Breast epithelium (tissue), 4 donors: ENCODE results near the gene CGNL1. TPM values are rescaled to one million over a fixed set of nuclear protein-coding genes. Genes with fewer than 3 reads are reported as not detected.

Source experiments
- DNase-seq, 2 donors: peaks; one replicate each; pipeline ENCODE4 v3.0.0-alpha.2; 2019; ENCODE audit warnings: low spot score in 2 of 2
- H3K27ac ChIP-seq, 2 donors: fragments of 200-600 bp; sonication (generic) in 1 of 2; one replicate each; pipeline ENCODE4 v1.5.1; 2016 to 2019; ENCODE audit warnings: mild to moderate bottlenecking in 1 of 2
- H3K27me3 ChIP-seq, 2 donors: fragments of 200-600 bp; sonication (generic) in 1 of 2; one replicate each; pipeline versions ENCODE4 v1.5.1 to v1.6.0; 2017 to 2019; ENCODE audit warnings: control low read depth in 1 of 2, mild to moderate bottlenecking in 1 of 2
- H3K36me3 ChIP-seq: fragments of 200-600 bp; one replicate; pipeline ENCODE4 v1.5.1; 2019
- H3K4me1 ChIP-seq, 2 donors: fragments of 200-600 bp; sonication (generic); one replicate each; pipeline ENCODE4 v1.5.1; 2016 to 2019; ENCODE audit warnings: control low read depth in 1 of 2
- H3K4me3 ChIP-seq, 3 donors: fragments of 200-600 bp; sonication (generic); 1 replicate in 2 of 3; 2 replicates in 1 of 3; pipeline ENCODE4 v1.5.1; 2016 to 2019; ENCODE audit warnings: mild to moderate bottlenecking in 3 of 3, moderate library complexity in 2 of 3
- H3K9me3 ChIP-seq, 2 donors: fragments of 200-600 bp; sonication (generic) in 1 of 2; one replicate each; pipeline ENCODE4 v1.5.1; 2016 to 2019; ENCODE audit warnings: control low read depth in 1 of 2
- CTCF ChIP-seq, 3 donors: fragments of 450-650 bp; IDR thresholded peaks; one replicate each; pipeline ENCODE4 v1.5.1; 2016 to 2017; ENCODE audit warnings: antibody characterized with exemption in 3 of 3, mild to moderate bottlenecking in 3 of 3, moderate library complexity in 3 of 3
- POLR2A ChIP-seq: fragments of 450-650 bp; IDR thresholded peaks from one replicate; pipeline ENCODE4 v1.6.1; 2016; ENCODE audit warnings: antibody characterized with exemption, mild to moderate bottlenecking, moderate library complexity
- POLR2AphosphoS5 ChIP-seq, 3 donors: sonication (generic); formaldehyde crosslinking; IDR thresholded peaks; one replicate each; pipeline ENCODE4 v1.6.1; 2017; ENCODE audit warnings: antibody characterized with exemption in 3 of 3
- intact Hi-C: fragments of 100-400 bp; cut with DNase I; formaldehyde crosslinking; loops from one replicate; pipeline ENCODE4 v1.15.1; 2023; ENCODE audit warnings: low total_unique reads
- total RNA-seq, 3 donors: library from RNA; depleted of rRNA; stranded (reverse); fragments of >200 nt; gene quantifications; one replicate each; pipeline ENCODE4 v1.1.0, GENCODE V29; 2016

Gene CGNL1
- total RNA-seq, 3 donors from 2014 or later = 5.4 to 24.9 (median 18.4) TPM

DNA sequence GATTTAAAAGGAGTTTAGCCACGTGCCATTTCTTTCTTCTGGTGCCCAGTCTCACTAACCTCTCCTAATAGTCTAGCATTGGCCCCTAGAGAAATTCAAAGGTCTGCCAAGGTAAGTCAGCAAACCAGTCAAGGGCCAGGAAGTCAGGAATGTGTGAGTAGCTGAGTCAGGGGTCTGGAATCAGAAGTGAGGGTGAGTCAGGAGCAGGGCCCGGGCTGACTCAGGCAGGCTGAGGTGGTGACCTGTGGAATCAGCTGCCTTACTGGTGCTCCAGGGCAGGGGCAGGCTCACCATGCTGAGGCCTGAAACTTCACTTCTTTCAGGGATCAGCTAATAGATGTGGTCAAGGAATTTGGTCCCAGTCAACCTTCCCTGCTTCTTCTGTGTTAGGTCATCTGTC lies 109.6 kb downstream of the CGNL1 start:
- TF ChIP-seq POLR2A = no peak
- no peak for TF ChIP-seq POLR2AphosphoS5 (IDR thresholded peaks at IDR 0.05)
- no peak for TF ChIP-seq CTCF (IDR thresholded peaks at IDR 0.05)
- H3K27ac ChIP-seq = no peak overlapping the region
- intact Hi-C loops = no loop called here
- no peaks in the 10 kb centered on the region for H3K4me1 ChIP-seq
- H3K36me3 ChIP-seq = no peaks in the 10 kb centered on the region
- no peaks in the 10 kb centered on the region for H3K27me3 ChIP-seq
- no peak for DNase-seq
- no peak overlapping the region for H3K4me3 ChIP-seq
- no peaks in the 10 kb centered on the region for H3K9me3 ChIP-seq

GRCh38 chr15:57486833-57487232 lies 110.5 kb downstream of the CGNL1 start:
- intact Hi-C loops = no loop called here
- Histone ChIP-seq H3K27ac (no peak overlapping the region), H3K4me3 (no peak overlapping the region), H3K36me3 (no peaks in the 10 kb centered on the region), H3K4me1 (no peaks in the 10 kb centered on the region), H3K27me3 (no peaks in the 10 kb centered on the region), H3K9me3 (no peaks in the 10 kb centered on the region)
- TF ChIP-seq CTCF (IDR thresholded peaks at IDR 0.05) (no peak), POLR2AphosphoS5 (IDR thresholded peaks at IDR 0.05) (no peak), POLR2A (no peak)
- no peak for DNase-seq

DNA sequence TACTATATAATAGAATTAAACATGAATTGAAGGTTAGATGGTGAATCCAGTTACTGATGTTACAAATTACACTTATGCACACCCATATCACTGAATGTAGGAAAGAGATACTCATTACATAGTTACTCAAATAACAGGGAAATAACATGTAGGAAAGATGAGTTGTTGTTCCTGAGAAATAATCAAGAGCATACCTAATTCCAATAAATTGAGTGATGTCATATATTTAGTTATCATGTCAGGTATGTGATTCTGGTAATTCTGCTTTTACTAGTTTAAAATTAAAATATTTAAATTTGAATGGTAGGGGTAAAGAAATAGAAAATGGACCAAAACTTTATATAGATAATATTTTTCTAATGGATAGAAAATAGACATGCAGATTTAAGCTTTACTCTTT lies 112.8 kb downstream of the CGNL1 start:
- H3K9me3 ChIP-seq = no peaks in the 10 kb centered on the region
- DNase-seq = no peak
- intact Hi-C loops = no loop called here
- no peaks in the 10 kb centered on the region for H3K36me3 ChIP-seq
- H3K27me3 ChIP-seq = no peaks in the 10 kb centered on the region
- no peaks in the 10 kb centered on the region for H3K4me1 ChIP-seq
- H3K27ac ChIP-seq = no peak overlapping the region
- no peak overlapping the region for H3K4me3 ChIP-seq
- TF ChIP-seq CTCF (IDR thresholded peaks at IDR 0.05) (no peak), POLR2A (no peak), POLR2AphosphoS5 (IDR thresholded peaks at IDR 0.05) (no peak)

DNA sequence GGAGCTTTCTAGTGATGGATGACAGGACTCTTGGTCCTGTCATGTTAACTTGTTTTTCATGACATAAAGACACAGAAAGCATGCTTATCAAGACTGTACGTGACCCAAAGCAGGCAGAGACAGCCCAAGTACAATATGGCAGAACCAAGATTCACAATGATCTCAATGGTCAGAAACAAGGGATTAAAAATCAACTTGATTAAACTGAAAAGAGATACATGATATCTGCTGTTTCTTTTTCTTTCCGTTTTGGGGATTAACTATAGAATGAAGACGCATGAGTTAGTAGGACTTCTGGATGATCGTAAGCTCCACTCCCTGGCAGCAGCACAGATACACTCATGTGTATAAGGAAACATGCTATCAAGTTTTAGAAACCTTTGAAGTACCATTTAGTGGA lies 117.0 kb downstream of the CGNL1 start:
- intact Hi-C loops = no loop called here
- no peak for TF ChIP-seq CTCF (IDR thresholded peaks at IDR 0.05)
- no peak for TF ChIP-seq POLR2AphosphoS5 (IDR thresholded peaks at IDR 0.05)
- no peak for TF ChIP-seq POLR2A
- H3K4me1 ChIP-seq = peaks cover 7 to 25% of the 10 kb centered on the region in 2 donors
- no peak for DNase-seq
- H3K9me3 ChIP-seq = no peaks in the 10 kb centered on the region
- H3K36me3 ChIP-seq = no peaks in the 10 kb centered on the region
- no peaks in the 10 kb centered on the region for H3K27me3 ChIP-seq
- no peak overlapping the region for H3K27ac ChIP-seq
- no peak overlapping the region for H3K4me3 ChIP-seq

DNA sequence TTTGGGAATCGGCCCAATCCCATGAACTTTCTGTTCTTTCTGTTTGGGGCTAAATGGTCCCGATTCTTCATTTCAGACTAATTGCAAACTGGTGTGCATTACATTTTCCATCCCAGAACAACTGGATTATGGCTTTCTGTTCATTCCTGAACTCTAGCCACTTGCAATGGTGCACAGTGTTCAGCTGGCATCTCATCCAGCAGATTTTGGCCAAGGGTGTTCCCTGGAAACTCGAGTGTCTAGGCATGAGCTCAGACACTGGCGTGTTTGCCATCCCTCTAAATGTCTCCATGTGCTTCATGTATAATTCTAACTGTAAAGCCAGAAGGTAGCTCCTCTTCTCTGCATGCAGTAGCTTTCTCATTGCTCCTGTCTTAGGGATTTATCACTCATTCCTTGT lies 118.3 kb downstream of the CGNL1 start:
- no peak for DNase-seq
- H3K36me3 ChIP-seq = no peaks in the 10 kb centered on the region
- TF ChIP-seq CTCF (IDR thresholded peaks at IDR 0.05) (no peak), POLR2AphosphoS5 (IDR thresholded peaks at IDR 0.05) (no peak), POLR2A (no peak)
- H3K27ac ChIP-seq = no peak overlapping the region
- intact Hi-C loops = no loop called here
- no peaks in the 10 kb centered on the region for H3K27me3 ChIP-seq
- H3K4me1 ChIP-seq = peaks cover 7 to 25% of the 10 kb centered on the region in 2 donors
- no peak overlapping the region for H3K4me3 ChIP-seq
- no peaks in the 10 kb centered on the region for H3K9me3 ChIP-seq
